GM12872 (cell line): ENCODE results near the gene CD99L2.

Experiments
- CTCF ChIP-seq: IDR thresholded peaks from 3 replicates; pipeline ENCODE4 v1.5.1; 2011; ENCODE audit warnings: low read depth, mild to moderate bottlenecking, low read length, moderate library complexity; ENCODE audit not compliant: insufficient read depth

CD99L2 gene

GRCh38 chrX:150898343-150899190 is at the start of gene CD99L2:
Gene CD99L2, minus strand, starts transcription at chrX:150898668. Its CDS starts 80 bp downstream, at chrX:150898588.
- TF ChIP-seq CTCF: no peak

GRCh38 chrX:150944233-150944632 is 45.8 kb upstream of the CD99L2 start:
- no peak for TF ChIP-seq CTCF

- TF ChIP-seq CTCF: no peak
Measured at GRCh38 chrX:150942942-150943594, 44.6 kb upstream of the CD99L2 start.

- no peak for TF ChIP-seq CTCF
Measured at GRCh38 chrX:150941580-150941979, 43.1 kb upstream of the CD99L2 start.

- TF ChIP-seq CTCF: no peak
Measured at GRCh38 chrX:150940844-150941495, 42.5 kb upstream of the CD99L2 start.

- TF ChIP-seq CTCF: no peak
Measured at GRCh38 chrX:150936556-150936955, 38.1 kb upstream of the CD99L2 start.

- TF ChIP-seq CTCF: no peak
Measured at GRCh38 chrX:150935467-150935866, 37.0 kb upstream of the CD99L2 start.
